ENCODE results near the gene KRTAP10-4.
"Not testable (repeated sequence)": the region's sequence is repeated elsewhere in the genome, so short reads cannot be mapped to it uniquely, and the experiment has no call there.

KRTAP10-4 gene

GRCh38 chr21:44573630-44574456, at the start of gene KRTAP10-4:
TSS of gene KRTAP10-4 (plus strand) at chr21:44573729. CDS start at chr21:44573759, 30 bp downstream.
- not testable (repeated sequence) for DNase-seq (ENCODE audit: low read depth)

GRCh38 chr21:44524414-44525371, 48.8 kb upstream of the KRTAP10-4 start:
- DNase-seq (ENCODE audit: low read depth), result no peak

GRCh38 chr21:44525391-44526095, 48.0 kb upstream of the KRTAP10-4 start:
- DNase-seq (ENCODE audit: low read depth), result no peak

- DNase-seq (ENCODE audit: low read depth), result no peak
These were observed 47.2 kb upstream of the KRTAP10-4 start for GRCh38 chr21:44526096-44526997.

- no peak for DNase-seq (ENCODE audit: low read depth)
These were observed 46.2 kb upstream of the KRTAP10-4 start for GRCh38 chr21:44527156-44527982.

- no peak for DNase-seq (ENCODE audit: low read depth)
These were observed 45.4 kb upstream of the KRTAP10-4 start for GRCh38 chr21:44527983-44528633.

GRCh38 chr21:44528634-44528995, 44.9 kb upstream of the KRTAP10-4 start:
- no peak for DNase-seq (ENCODE audit: low read depth)

- no peak for DNase-seq (ENCODE audit: low read depth)
These were observed 44.5 kb upstream of the KRTAP10-4 start for GRCh38 chr21:44529011-44529421.

- no peak for DNase-seq (ENCODE audit: low read depth)
These were observed 43.9 kb upstream of the KRTAP10-4 start for GRCh38 chr21:44529503-44530125.

- no peak for DNase-seq (ENCODE audit: low read depth)
These were observed 43.2 kb upstream of the KRTAP10-4 start for GRCh38 chr21:44530221-44530902.

- DNase-seq (ENCODE audit: low read depth), result no peak
These were observed 42.5 kb upstream of the KRTAP10-4 start for GRCh38 chr21:44530903-44531605.

GRCh38 chr21:44531606-44532564, 41.6 kb upstream of the KRTAP10-4 start:
- DNase-seq (ENCODE audit: low read depth), result no peak

- DNase-seq (ENCODE audit: low read depth), result no peak
These were observed 40.8 kb upstream of the KRTAP10-4 start for GRCh38 chr21:44532712-44533111.

GRCh38 chr21:44533121-44533890, 40.2 kb upstream of the KRTAP10-4 start:
- DNase-seq (ENCODE audit: low read depth), result no peak

GRCh38 chr21:44533891-44534627, 39.5 kb upstream of the KRTAP10-4 start:
- no peak for DNase-seq (ENCODE audit: low read depth)

Measured in GM04504 (cell line).